ENCODE measurements around the gene MYO7B. TPM values are rescaled to one million over a fixed set of nuclear protein-coding genes. Genes with fewer than 3 reads are reported as not detected.

The MYO7B gene
- polyA plus RNA-seq, 2 of the 4 experiments (the other 2 are of a cell fraction) = 0.04 to 0.09 TPM

- 60% methylated on average over 12 of the region's 14 CpGs for WGBS (ENCODE audit: missing lambda C conversion rate)
- TF ChIP-seq BHLHE40 (IDR thresholded peaks at IDR 0.05; ENCODE audit: low read depth, low read length) (no peak), KDM1A (IDR thresholded peaks at IDR 0.05; ENCODE audit: low read depth) (no peak), ELK1 (IDR thresholded peaks at IDR 0.05; ENCODE audit: low read depth, low read length) (no peak), PBX3 (IDR thresholded peaks at IDR 0.05) (no peak), NFE2L2 (conservative IDR thresholded peaks at IDR 0.05; ENCODE audit: low read length) (no peak), MYC (IDR thresholded peaks at IDR 0.05; ENCODE audit: borderline replicate concordance, low read length) (no peak), JUNB (IDR thresholded peaks at IDR 0.05) (no peak), NPAS2 (CRISPR knock-in tag; IDR thresholded peaks at IDR 0.05; ENCODE audit: borderline replicate concordance) (no peak)
- Histone ChIP-seq H3K27ac (no peak overlapping the region), H3K4me3 (no peak overlapping the region), H3K4me1 (peaks cover under 1% of the 10 kb centered on the region; the same call in 1 of the 3 replicates), H3K4me2 (no peak overlapping the region), H3K9me3 (no peaks in the 10 kb centered on the region)
- ATAC-seq (no peak), DNase-seq (ENCODE audit: low read depth in 1 of 2, low spot score in 1 of 2) (no peak), FAIRE-seq (no peak)
- POLR2A ChIA-PET = no interaction called here
- CTCF ChIA-PET = interaction anchor here (1.0 kb wide), 1 partner anchor 86 kb away, joined by 3 read pairs; no protein-coding TSS in a partner anchor
Observed at GRCh38 chr2:127563458-127564428, 28.3 kb downstream of the MYO7B start.

DNA sequence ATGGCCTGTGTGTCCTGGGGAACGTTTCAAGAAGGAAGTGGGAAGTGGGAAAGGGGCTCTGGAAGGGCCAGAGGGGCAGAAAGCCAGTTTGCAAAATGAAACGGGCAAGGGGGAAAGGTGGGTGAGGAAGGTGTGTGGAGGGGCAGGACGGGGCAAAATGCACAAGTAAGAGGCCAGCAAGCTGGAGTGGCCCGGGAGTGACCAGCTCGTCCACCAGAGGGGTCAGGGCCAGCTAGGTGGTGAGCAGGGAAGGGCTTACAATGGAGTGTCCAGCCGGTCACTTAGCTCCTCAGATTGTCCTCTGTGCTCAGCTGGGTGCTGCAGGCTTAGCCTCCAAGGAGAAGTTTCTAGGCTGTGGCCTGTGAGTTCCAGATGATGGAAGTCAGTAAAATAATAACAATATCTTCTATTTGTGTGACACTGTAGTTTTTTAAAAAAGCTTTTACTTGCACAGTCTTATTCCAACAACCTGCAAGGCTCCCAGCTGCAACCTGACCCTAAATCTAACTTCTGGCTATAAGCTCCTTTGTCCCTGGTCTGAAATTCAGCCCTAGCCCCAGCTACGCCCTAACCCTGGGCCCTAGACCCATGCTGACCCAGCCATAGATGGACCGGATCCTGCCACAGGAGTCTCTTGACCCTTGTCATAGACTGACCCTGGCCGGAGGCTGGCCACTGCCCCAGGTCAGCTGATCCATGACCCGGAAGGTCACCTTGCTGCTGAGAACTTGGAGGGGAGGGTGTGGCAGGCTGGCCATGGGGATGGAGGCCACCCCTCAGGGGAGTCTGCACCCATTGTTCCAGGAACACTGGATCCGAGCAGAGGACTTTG lies 29.2 kb downstream of the MYO7B start:
- WGBS (ENCODE audit: missing lambda C conversion rate) = 44% methylated on average over 7 of the region's 11 CpGs
- no peak for ATAC-seq

More for the DNA sequence above, 29.2 kb downstream of the MYO7B start:
- H3K4me1 ChIP-seq = peaks cover 9% of the 10 kb centered on the region; the same call in 2 of the 3 replicates
- POLR2A ChIA-PET = no interaction called here
- DNase-seq (ENCODE audit: low read depth in 1 of 2, low spot score in 1 of 2) (no peak), FAIRE-seq (no peak)
- no peak for TF ChIP-seq CHD2 (IDR thresholded peaks at IDR 0.05; ENCODE audit: low read length, partially characterized antibody)
- no peak for TF ChIP-seq CHD4 (IDR thresholded peaks at IDR 0.05; ENCODE audit: borderline replicate concordance)
- TF ChIP-seq, protein P1, sequence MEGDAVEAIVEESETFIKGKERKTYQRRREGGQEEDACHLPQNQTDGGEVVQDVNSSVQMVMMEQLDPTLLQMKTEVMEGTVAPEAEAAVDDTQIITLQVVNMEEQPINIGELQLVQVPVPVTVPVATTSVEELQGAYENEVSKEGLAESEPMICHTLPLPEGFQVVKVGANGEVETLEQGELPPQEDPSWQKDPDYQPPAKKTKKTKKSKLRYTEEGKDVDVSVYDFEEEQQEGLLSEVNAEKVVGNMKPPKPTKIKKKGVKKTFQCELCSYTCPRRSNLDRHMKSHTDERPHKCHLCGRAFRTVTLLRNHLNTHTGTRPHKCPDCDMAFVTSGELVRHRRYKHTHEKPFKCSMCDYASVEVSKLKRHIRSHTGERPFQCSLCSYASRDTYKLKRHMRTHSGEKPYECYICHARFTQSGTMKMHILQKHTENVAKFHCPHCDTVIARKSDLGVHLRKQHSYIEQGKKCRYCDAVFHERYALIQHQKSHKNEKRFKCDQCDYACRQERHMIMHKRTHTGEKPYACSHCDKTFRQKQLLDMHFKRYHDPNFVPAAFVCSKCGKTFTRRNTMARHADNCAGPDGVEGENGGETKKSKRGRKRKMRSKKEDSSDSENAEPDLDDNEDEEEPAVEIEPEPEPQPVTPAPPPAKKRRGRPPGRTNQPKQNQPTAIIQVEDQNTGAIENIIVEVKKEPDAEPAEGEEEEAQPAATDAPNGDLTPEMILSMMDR (IDR thresholded peaks at IDR 0.05) = no peak
- TF ChIP-seq ZC3H11A (IDR thresholded peaks at IDR 0.05) = no peak
- TF ChIP-seq ELK1 (IDR thresholded peaks at IDR 0.05; ENCODE audit: low read depth, low read length) = no peak
- no peak for TF ChIP-seq NPAS2 (CRISPR knock-in tag; IDR thresholded peaks at IDR 0.05; ENCODE audit: borderline replicate concordance)
- H3K27ac ChIP-seq = no peak overlapping the region
- H3K4me2 ChIP-seq = no peak overlapping the region
- H3K4me3 ChIP-seq = no peak overlapping the region
- CTCF ChIA-PET = interaction anchor here (1.0 kb wide), 1 partner anchor 85 kb away, joined by 3 read pairs; no protein-coding TSS in a partner anchor
- no peaks in the 10 kb centered on the region for H3K9me3 ChIP-seq

Data from A549 (cell line).